Medulla oblongata (tissue), 1 donor: Measurements from ENCODE around the gene SFI1.
A peak's percentile ranks its signal among the peaks of the same experiment; 100 is the strongest.

Experiments
- DNase-seq: peaks from one replicate; pipeline ENCODE4 v3.0.0-alpha.2; 2015; ENCODE audit errors: extremely low spot score

Gene SFI1

DNA sequence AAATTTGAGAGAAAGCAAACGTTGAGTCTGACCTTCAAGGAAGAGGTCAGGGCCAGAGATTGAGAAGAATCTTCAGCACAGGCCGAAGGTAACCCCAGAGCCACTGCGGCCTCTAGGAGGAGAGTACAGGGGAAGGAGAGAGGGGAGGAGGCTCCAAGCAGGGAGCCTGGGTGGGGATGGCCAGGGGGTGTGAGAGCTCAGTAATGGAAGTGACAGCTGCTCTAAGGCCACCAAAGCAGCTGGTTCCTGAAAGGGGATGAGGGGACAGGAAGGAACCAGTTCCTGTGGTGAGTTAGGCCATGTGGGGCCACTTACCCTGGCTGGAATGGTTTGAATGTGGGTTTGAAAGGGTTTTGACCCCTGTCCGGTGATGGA is 119.6 kb downstream of the SFI1 start:
- no peak for DNase-seq

- DNase-seq: no peak
These were observed 120.1 kb downstream of the SFI1 start for GRCh38 chr22:31616315-31616980.

DNA sequence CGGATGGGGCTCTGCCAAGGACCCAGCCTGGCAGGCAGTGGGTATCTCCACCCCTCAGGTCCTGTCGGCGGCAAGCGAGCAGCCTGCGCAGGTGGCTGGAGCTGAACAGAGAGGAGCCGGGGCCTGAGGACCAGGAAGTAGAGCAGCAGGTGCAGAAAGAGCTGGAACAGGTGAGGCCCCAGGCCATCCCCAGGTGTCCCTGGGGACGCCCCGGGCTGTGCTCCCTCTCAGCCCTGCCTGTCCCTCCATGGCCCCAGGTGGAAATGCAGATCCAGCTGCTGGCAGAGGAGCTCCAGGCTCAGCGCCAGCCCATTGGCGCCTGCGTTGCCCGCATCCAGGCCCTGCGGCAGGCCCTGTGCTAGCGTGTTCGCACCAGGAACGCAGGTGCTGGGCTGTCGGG is 121.7 kb downstream of the SFI1 start:
- DNase-seq: no peak

DNA sequence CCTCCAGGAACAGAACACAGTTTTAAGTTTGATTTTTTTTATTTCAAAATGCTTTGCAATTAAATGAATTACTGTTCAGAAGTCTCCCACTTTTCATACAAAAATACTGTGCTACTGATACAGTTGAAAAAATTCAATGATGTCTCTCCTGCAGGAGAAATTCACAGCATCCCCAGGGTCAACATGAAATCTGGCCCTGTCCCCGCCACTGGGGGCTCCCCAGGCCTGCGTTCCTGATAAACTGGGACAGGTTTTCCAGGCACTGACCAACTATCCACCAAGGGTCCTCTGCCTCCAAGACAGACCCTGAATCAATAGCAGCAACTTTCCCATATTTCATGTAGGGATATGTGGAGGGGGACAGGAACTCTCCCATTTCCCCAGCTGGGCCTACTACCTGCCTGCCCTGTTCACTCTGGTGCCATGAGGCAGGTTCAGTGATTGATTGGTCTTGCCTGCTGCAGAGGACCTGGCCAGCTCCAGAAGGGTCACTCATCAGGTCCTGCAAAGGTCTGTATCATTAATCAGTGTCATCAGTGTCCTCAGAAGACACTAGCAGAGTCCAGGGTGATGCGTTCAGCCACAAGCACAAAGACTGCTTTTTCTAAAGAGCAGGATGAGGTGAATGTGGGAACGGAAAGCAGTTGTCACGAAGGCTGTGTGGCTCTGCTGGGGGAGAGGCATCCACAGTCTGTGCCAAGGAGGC is 122.3 kb downstream of the SFI1 start:
- DNase-seq: no peak

GRCh38 chr22:31619611-31620300 is 123.4 kb downstream of the SFI1 start:
- no peak for DNase-seq

- no peak for DNase-seq
These were observed 124.6 kb downstream of the SFI1 start for GRCh38 chr22:31620756-31621480.

GRCh38 chr22:31621507-31622124 is 125.3 kb downstream of the SFI1 start:
- DNase-seq: no peak

GRCh38 chr22:31622980-31623379 is 126.6 kb downstream of the SFI1 start:
- no peak for DNase-seq

- no peak for DNase-seq
These were observed 127.4 kb downstream of the SFI1 start for GRCh38 chr22:31623592-31624304.

- no peak for DNase-seq
These were observed 128.9 kb downstream of the SFI1 start for GRCh38 chr22:31625257-31625640.

DNA sequence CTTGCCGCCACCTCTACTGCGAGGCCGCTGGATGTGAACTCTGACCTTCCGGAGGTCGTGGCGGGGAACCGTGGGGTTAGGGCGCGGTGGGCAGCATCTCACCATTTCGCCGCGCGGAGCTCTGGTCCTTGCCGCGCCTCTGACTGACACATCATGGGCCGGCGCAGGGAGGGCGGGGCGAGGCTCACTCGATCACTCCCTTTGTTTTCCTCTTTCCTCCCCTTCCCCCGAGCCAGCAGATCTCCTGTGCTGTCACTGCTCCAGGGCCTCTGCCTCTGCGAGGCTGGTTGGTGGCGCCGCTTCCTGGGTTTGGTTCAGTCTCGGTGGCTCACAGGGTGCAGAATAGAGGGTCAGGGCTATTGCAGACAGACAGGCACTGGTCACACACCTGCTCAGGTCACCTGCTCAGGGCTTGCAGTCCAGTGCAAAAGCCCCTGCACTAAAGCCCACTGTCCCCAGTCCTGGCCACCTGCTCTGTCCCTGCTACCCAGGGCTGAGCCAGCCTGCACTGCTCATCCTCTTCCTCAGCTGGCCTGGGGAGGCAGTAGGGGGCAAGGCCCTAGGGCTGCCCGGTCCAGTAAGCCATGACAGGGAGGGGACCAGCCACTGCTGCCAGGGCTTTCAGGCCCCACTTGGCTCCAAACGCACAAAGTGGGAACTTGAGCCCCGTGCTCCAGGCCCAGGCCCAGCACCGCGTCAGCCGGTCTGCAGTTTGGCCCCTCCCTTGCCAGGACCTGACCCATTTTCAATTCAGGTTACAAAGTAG is 129.5 kb downstream of the SFI1 start:
- peak; percentile 60 for DNase-seq

DNA sequence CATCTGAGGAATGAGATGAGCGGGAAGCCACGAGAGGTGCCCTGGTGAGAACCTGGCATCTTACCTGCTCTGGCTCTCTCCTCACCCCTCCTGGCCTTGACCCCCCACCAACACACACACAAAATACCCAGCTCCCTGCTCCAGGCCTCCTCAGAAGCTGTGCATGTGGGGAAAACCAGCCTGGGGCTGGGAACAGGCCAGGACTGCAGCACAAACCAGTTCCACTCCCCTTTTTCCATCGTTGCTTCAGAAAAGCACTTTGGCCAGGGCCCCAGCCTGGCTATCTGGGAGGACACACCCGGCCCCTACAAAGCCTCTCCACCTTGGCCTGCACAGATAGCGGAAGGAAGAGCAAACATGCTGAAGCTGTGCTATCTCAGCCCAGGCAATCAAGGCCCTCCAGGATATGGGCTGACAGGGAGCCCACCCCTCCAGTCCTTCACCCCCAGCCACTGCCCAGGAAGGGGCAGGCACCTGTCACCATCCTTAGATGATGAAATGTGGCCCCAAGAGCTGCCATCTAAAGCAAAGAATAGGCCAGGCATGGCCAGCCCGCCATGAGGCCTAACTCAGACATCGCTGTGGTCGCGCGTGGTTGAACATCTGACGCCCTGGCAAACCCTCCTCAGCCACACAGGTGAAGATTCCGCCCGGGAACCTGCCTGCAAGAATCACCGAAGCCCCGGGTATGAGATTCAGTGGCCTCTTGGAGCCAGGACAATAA is 130.3 kb downstream of the SFI1 start:
- DNase-seq: peak; percentile 32

- DNase-seq: no peak
These were observed 130.9 kb downstream of the SFI1 start for GRCh38 chr22:31627223-31627731.

GRCh38 chr22:31628362-31628761 is 132.0 kb downstream of the SFI1 start:
- DNase-seq: no peak

- no peak for DNase-seq
These were observed 132.8 kb downstream of the SFI1 start for GRCh38 chr22:31628969-31629708.

DNA sequence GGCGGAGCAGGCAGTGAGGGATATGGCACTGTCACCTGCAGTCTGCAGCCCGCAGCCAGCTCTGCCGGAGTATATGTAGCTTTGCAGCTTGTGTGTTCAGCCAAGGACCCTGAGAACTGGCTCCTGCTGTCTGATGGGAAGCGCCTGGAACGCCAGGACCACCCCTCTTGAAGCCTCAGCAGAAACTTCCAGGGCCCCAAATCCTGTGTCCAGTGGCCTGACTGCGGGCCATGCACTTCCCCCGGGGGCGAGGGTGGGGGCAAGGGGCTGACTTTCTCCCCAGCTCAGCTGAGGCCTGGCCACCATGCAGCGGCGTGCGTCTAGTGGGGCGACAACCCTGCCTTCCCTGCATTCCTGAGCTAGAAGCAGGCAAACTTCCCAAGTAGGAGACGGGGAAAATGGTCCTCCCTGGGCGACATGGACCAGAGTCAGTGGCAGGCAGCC is 133.4 kb downstream of the SFI1 start:
- DNase-seq: no peak

- peak; percentile 84 for DNase-seq
These were observed 134.3 kb downstream of the SFI1 start for GRCh38 chr22:31630331-31631329.

GRCh38 chr22:31631436-31631835 is 135.1 kb downstream of the SFI1 start:
- DNase-seq: no peak
